HG03039 (cell line): ENCODE data around the gene AGBL1.
"Not testable (repeated sequence)": the region's sequence is repeated elsewhere in the genome, so short reads cannot be mapped to it uniquely, and the experiment has no call there.

Experiments used
- ATAC-seq: cut with Tn5 transposase; IDR thresholded peaks from one replicate; pipeline ENCODE4 v1.9.1; 2021; ENCODE audit warnings: mild to moderate bottlenecking, moderate library complexity; ENCODE audit not compliant: unreplicated experiment

Gene AGBL1

GRCh38 chr15:86493884-86494283 lies 414.2 kb downstream of the AGBL1 start:
- ATAC-seq, result no peak

GRCh38 chr15:86494475-86494874 lies 414.8 kb downstream of the AGBL1 start:
- ATAC-seq, result no peak

GRCh38 chr15:86502301-86502700 lies 422.6 kb downstream of the AGBL1 start:
- ATAC-seq, result no peak

GRCh38 chr15:86505951-86506350 lies 426.3 kb downstream of the AGBL1 start:
- no peak for ATAC-seq

GRCh38 chr15:86506401-86506800 lies 426.7 kb downstream of the AGBL1 start:
- no peak for ATAC-seq

- no peak for ATAC-seq
Measured at GRCh38 chr15:86515625-86516024, 436.0 kb downstream of the AGBL1 start.

- ATAC-seq, result no peak
Measured at GRCh38 chr15:86522721-86523120, 443.1 kb downstream of the AGBL1 start.

GRCh38 chr15:86526938-86527690 lies 447.4 kb downstream of the AGBL1 start:
- no peak for ATAC-seq

- not testable (repeated sequence) for ATAC-seq
Measured at GRCh38 chr15:86528094-86528493, 448.4 kb downstream of the AGBL1 start.

GRCh38 chr15:86538141-86538540 lies 458.5 kb downstream of the AGBL1 start:
- ATAC-seq, result no peak

GRCh38 chr15:86540840-86541467 lies 461.3 kb downstream of the AGBL1 start:
- no peak for ATAC-seq

- ATAC-seq, result no peak
Measured at GRCh38 chr15:86541540-86541939, 461.9 kb downstream of the AGBL1 start.

GRCh38 chr15:86550075-86550474 lies 470.4 kb downstream of the AGBL1 start:
- no peak for ATAC-seq

- ATAC-seq, result no peak
Measured at GRCh38 chr15:86553108-86553507, 473.4 kb downstream of the AGBL1 start.

- no peak for ATAC-seq
Measured at GRCh38 chr15:86555098-86555497, 475.4 kb downstream of the AGBL1 start.

GRCh38 chr15:86555939-86556338 lies 476.3 kb downstream of the AGBL1 start:
- no peak for ATAC-seq

GRCh38 chr15:86556396-86557017 lies 476.8 kb downstream of the AGBL1 start:
- no peak for ATAC-seq

- ATAC-seq, result no peak
Measured at GRCh38 chr15:86557018-86557550, 477.4 kb downstream of the AGBL1 start.

- ATAC-seq, result no peak
Measured at GRCh38 chr15:86558252-86558651, 478.6 kb downstream of the AGBL1 start.

GRCh38 chr15:86558686-86559085 lies 479.0 kb downstream of the AGBL1 start:
- no peak for ATAC-seq

- ATAC-seq, result no peak
Measured at GRCh38 chr15:86568378-86568777, 488.7 kb downstream of the AGBL1 start.

GRCh38 chr15:86570738-86571137 lies 491.1 kb downstream of the AGBL1 start:
- ATAC-seq, result no peak
